ENCODE results near the gene TTYH1. TPM values are rescaled to one million over a fixed set of nuclear protein-coding genes. Genes with fewer than 3 reads are reported as not detected.

Gene TTYH1
- total and polyA plus RNA-seq, 9 of the 15 experiments (the other 6 are each of a cell fraction or from before 2014, with no cell fraction given) = 0.08 TPM; not detected in 8

- TF ChIP-seq THRA (IDR thresholded peaks at IDR 0.05) (no peak), U2AF1 (optimal IDR thresholded peaks at IDR 0.05; ENCODE audit: low read depth, low read length) (peak; percentile 21), CAMTA2 (CRISPR knock-in tag; conservative IDR thresholded peaks at IDR 0.05) (no peak), PCBP1 (IDR thresholded peaks at IDR 0.05; ENCODE audit: low read depth, low read length, poor library complexity, severe bottlenecking) (peak; percentile 57), NONO (IDR thresholded peaks at IDR 0.05; ENCODE audit: low read depth in 2 of 2, low read length in 1 of 2) (peak in 1 of 2 experiments; percentile 39; a peak in 1 of 4 replicates), MCM7 (IDR thresholded peaks at IDR 0.05) (no peak), NR3C1 (CRISPR knock-in tag; IDR thresholded peaks at IDR 0.05) (0 out of 2 replicates have a peak, but pooled peaks have one; percentile 10), ZNF589 (CRISPR knock-in tag; IDR thresholded peaks at IDR 0.05; ENCODE audit: low read depth) (no peak), ILK (tag; IDR thresholded peaks at IDR 0.05; ENCODE audit: borderline replicate concordance, low read depth) (no peak), EP400 (IDR thresholded peaks at IDR 0.05) (no peak), NCOA4 (IDR thresholded peaks at IDR 0.05; ENCODE audit: partially characterized antibody) (no peak), ZNF384 (IDR thresholded peaks at IDR 0.05; ENCODE audit: low read depth, low read length) (no peak), ZNF224 (CRISPR knock-in tag; IDR thresholded peaks at IDR 0.05) (no peak), BHLHE40 (IDR thresholded peaks at IDR 0.05; ENCODE audit: low read length) (no peak), PREB (CRISPR knock-in tag; IDR thresholded peaks at IDR 0.05) (no peak), RNF2 (IDR thresholded peaks at IDR 0.05) (no peak), SAFB2 (IDR thresholded peaks at IDR 0.05; ENCODE audit: borderline replicate concordance, low read depth, low read length, severe bottlenecking) (no peak), ZNF3 (CRISPR knock-in tag; IDR thresholded peaks at IDR 0.05) (no peak), DMBX1 (CRISPR knock-in tag; IDR thresholded peaks at IDR 0.05; ENCODE audit: borderline replicate concordance) (no peak)
- TF ChIP-seq, protein P1, sequence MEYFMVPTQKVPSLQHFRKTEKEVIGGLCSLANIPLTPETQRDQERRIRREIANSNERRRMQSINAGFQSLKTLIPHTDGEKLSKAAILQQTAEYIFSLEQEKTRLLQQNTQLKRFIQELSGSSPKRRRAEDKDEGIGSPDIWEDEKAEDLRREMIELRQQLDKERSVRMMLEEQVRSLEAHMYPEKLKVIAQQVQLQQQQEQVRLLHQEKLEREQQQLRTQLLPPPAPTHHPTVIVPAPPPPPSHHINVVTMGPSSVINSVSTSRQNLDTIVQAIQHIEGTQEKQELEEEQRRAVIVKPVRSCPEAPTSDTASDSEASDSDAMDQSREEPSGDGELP (CRISPR knock-in tag; IDR thresholded peaks at IDR 0.05; ENCODE audit: borderline replicate concordance) = no peak
- TF ChIP-seq, protein P2, sequence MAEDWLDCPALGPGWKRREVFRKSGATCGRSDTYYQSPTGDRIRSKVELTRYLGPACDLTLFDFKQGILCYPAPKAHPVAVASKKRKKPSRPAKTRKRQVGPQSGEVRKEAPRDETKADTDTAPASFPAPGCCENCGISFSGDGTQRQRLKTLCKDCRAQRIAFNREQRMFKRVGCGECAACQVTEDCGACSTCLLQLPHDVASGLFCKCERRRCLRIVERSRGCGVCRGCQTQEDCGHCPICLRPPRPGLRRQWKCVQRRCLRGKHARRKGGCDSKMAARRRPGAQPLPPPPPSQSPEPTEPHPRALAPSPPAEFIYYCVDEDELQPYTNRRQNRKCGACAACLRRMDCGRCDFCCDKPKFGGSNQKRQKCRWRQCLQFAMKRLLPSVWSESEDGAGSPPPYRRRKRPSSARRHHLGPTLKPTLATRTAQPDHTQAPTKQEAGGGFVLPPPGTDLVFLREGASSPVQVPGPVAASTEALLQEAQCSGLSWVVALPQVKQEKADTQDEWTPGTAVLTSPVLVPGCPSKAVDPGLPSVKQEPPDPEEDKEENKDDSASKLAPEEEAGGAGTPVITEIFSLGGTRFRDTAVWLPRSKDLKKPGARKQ (CRISPR knock-in tag; IDR thresholded peaks at IDR 0.05) = 0 out of 2 replicates have a peak, but pooled peaks have one; percentile 25
Measured at GRCh38 chr19:54465426-54466109, 50.3 kb downstream of the TTYH1 start (continued).

Data from K562 (cell line).